ENCODE data around the gene ACTL8. TPM values are rescaled to one million over a fixed set of nuclear protein-coding genes. Genes with fewer than 3 reads are reported as not detected.

Gene ACTL8
- total RNA-seq, 1 donor from 2014 or later, result not detected

DNA sequence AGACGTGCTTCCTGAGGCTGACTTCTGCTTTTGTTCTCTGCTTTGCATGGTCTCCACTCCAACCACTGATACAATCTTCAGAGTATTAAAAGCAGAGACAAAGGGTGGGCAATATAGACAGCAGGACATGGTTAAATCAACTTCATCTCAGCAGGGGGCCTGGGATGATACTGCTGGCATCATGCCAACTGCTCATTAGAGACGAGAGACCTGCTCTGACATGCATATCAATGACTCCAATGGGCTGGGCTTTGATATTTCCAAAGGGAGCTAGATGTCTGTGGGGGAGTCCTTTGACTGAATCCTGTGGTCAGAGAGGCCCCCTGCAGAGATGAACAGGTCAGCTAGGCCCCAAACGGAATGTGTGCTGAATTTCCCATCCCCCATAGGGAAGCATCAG is 106.6 kb downstream of the ACTL8 start:
- H3K4me3 Mint-ChIP-seq, result no peak overlapping the region
- DNase-seq (ENCODE audit: low spot score in 2 of 2, unreplicated experiment in 2 of 2), result no peak
- H3K36me3 Mint-ChIP-seq, result no peaks in the 10 kb centered on the region
- peaks cover 20% of the 10 kb centered on the region for H3K27me3 Mint-ChIP-seq (ENCODE audit: low read depth)
- H3K9me3 Mint-ChIP-seq, result no peaks in the 10 kb centered on the region
- no peak overlapping the region for H3K27ac Mint-ChIP-seq
- no peaks in the 10 kb centered on the region for H3K4me1 Mint-ChIP-seq
- TF ChIP-seq, protein P1, sequence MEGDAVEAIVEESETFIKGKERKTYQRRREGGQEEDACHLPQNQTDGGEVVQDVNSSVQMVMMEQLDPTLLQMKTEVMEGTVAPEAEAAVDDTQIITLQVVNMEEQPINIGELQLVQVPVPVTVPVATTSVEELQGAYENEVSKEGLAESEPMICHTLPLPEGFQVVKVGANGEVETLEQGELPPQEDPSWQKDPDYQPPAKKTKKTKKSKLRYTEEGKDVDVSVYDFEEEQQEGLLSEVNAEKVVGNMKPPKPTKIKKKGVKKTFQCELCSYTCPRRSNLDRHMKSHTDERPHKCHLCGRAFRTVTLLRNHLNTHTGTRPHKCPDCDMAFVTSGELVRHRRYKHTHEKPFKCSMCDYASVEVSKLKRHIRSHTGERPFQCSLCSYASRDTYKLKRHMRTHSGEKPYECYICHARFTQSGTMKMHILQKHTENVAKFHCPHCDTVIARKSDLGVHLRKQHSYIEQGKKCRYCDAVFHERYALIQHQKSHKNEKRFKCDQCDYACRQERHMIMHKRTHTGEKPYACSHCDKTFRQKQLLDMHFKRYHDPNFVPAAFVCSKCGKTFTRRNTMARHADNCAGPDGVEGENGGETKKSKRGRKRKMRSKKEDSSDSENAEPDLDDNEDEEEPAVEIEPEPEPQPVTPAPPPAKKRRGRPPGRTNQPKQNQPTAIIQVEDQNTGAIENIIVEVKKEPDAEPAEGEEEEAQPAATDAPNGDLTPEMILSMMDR (IDR thresholded peaks at IDR 0.05; ENCODE audit: unreplicated experiment), result no peak

DNA sequence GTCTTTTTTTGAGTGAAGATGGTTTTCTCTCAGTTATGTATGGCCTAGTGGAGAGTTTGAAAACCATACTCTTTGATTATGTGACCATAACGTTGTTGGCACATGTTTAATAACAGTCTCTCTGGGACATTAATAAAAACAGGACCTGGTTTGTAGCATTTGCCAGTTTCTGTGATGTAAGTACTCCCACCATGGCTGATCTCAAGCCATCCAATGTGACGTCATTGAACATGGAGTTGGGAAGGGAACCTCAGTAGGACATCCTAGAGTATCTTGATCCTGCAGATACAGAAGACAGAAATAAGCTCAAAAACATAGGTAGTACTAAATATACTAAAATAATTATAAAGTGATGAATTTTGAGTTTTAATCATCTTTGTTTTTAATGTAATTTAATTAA is 107.0 kb downstream of the ACTL8 start:
- DNase-seq (ENCODE audit: low spot score in 2 of 2, unreplicated experiment in 2 of 2), result no peak
- H3K27ac Mint-ChIP-seq, result no peak overlapping the region
- TF ChIP-seq, protein P1 (IDR thresholded peaks at IDR 0.05; ENCODE audit: unreplicated experiment), result no peak
- H3K4me1 Mint-ChIP-seq, result no peaks in the 10 kb centered on the region
- peaks cover 20% of the 10 kb centered on the region for H3K27me3 Mint-ChIP-seq (ENCODE audit: low read depth)
- no peak overlapping the region for H3K4me3 Mint-ChIP-seq
- H3K9me3 Mint-ChIP-seq, result no peaks in the 10 kb centered on the region
- no peaks in the 10 kb centered on the region for H3K36me3 Mint-ChIP-seq

DNA sequence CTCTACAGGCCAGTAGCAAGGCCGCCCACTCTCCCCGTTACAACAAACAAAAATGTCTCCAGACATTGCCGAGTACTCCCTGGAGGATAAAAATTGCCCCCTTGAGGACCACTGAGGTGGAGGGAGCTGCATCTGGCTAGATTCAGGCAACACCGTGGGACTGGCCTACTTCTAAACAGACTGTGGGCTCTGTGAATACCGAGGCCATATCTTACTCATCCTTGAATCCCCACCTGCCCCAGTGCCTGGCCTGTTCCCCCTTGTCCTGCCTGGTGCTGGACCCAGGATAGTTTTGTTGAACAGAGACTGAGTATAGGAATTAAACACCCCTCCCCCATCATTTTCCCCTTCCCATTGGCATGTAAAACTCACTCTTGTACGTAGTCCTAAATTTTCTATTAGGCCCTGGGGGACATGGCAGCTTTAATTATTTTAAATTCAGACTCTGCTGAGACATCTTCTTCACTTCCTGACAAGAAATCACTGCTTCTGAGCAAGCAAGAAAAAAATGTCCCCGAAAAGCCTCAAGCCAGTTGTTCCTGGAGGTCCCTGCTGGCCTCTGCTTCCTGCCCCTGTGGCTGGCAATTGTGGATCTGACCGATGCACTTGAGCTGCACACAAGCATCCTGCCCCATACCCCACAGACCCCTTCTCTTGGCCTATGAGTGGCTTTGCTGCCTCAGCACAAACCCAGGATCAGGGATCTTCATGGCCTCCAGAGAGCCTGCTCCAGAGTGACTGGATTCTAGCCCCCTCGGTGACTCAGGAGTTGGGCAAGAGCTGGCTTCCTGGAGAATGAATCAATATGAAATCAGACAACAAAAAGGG is 111.0 kb downstream of the ACTL8 start:
- H3K27ac Mint-ChIP-seq, result no peak overlapping the region
- peaks cover 8% of the 10 kb centered on the region for H3K27me3 Mint-ChIP-seq (ENCODE audit: low read depth)
- no peak for DNase-seq (ENCODE audit: low spot score in 2 of 2, unreplicated experiment in 2 of 2)
- H3K36me3 Mint-ChIP-seq, result no peaks in the 10 kb centered on the region
- TF ChIP-seq, protein P1 (IDR thresholded peaks at IDR 0.05; ENCODE audit: unreplicated experiment), result no peak
- no peaks in the 10 kb centered on the region for H3K4me1 Mint-ChIP-seq
- H3K9me3 Mint-ChIP-seq, result peaks cover 11% of the 10 kb centered on the region
- H3K4me3 Mint-ChIP-seq, result no peak overlapping the region

DNA sequence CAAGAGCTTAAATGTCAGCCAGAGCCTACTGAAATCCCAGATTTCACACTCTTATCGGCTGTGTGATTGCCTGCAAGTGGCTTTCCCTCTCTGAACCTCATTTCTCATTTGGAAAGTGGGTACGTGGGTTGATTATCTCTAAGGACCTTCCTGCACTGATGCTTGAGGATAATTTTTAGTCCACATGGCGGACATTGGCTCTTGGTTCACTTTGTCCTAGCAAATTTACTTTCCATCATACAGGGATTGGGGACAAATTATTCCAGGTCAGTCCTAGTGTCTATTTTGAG is 111.6 kb downstream of the ACTL8 start:
- DNase-seq (ENCODE audit: low spot score in 2 of 2, unreplicated experiment in 2 of 2), result no peak
- TF ChIP-seq, protein P1 (IDR thresholded peaks at IDR 0.05; ENCODE audit: unreplicated experiment), result no peak
- no peaks in the 10 kb centered on the region for H3K4me1 Mint-ChIP-seq
- peaks cover 6% of the 10 kb centered on the region for H3K27me3 Mint-ChIP-seq (ENCODE audit: low read depth)
- H3K4me3 Mint-ChIP-seq, result no peak overlapping the region
- H3K36me3 Mint-ChIP-seq, result no peaks in the 10 kb centered on the region
- peaks cover 11% of the 10 kb centered on the region for H3K9me3 Mint-ChIP-seq
- no peak overlapping the region for H3K27ac Mint-ChIP-seq

DNA sequence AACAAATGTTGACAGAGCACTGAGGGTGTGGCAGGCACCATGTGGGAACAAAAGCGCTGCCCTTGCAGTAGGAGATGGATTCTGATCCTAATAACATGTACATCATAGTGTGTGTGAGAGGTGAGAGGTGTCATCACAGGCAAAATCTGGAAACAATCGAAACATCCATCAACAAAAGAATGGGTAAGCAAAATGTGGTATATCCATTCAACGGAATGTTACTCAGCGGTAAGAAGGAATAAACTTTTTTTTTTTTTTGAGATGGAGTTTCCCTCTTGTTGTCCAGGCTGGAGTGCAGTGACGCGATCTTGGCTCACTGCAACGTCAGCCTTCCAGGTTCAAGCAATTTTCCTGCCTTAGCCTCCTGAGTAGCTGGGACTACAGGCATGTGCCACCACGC is 112.3 kb downstream of the ACTL8 start:
- Mint-ChIP-seq H3K4me1 (no peaks in the 10 kb centered on the region), H3K4me3 (no peak overlapping the region), H3K36me3 (no peaks in the 10 kb centered on the region), H3K27ac (no peak overlapping the region), H3K27me3 (ENCODE audit: low read depth) (peaks cover 6% of the 10 kb centered on the region), H3K9me3 (peaks cover 11% of the 10 kb centered on the region)
- DNase-seq (ENCODE audit: low spot score in 2 of 2, unreplicated experiment in 2 of 2), result no peak
- TF ChIP-seq, protein P1 (IDR thresholded peaks at IDR 0.05; ENCODE audit: unreplicated experiment), result no peak

Measured in mesothelial cell of epicardium (in vitro differentiated cells).